ENCODE results near the gene OR1J2.

The OR1J2 gene

DNA sequence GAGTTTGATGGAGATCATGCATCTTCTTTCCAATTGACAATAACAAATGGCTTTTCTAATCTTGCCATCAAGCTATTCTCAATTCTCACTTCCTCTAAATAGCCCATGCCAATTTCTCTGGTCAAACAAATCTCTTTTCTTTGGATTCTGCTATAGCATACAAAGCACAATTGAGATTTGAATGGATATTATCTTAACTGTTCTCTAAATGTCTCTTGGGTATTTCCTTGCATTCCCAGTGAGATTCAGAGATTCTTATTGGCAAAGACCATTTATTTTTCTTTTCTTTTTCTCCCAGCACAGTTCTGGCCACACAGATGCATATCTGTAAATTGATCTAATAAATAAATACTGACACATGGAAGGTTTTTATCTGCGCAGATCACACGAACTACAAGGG is 42.2 kb downstream of the OR1J2 start, which contains the start of gene OR1N2:
TSS of gene OR1N2 (plus strand) at position 301 of the 400 bp plus-strand sequence. CDS start 100 bp downstream, outside the sequence.
- DNase-seq (ENCODE audit: low spot score) = no peak

Data from HuH-7.5 (cell line).